HepG2 (cell line): ENCODE results near the gene LRRC45. TPM values are rescaled to one million over a fixed set of nuclear protein-coding genes. Genes with fewer than 3 reads are reported as not detected.
A peak's percentile ranks its signal among the peaks of the same experiment; 100 is the strongest.

Experiments used
- MEIS2 ChIP-seq: sonication (generic); formaldehyde crosslinking; IDR thresholded peaks from 2 replicates; pipeline ENCODE4 v1.9.0; 2021; ENCODE audit warnings: mild to moderate bottlenecking, missing genetic modification reagents
- PRDM15 ChIP-seq: sonication (generic); formaldehyde crosslinking; IDR thresholded peaks from 2 replicates; pipeline ENCODE4 v1.4.0; 2020; ENCODE audit warnings: missing genetic modification reagents
- RARG ChIP-seq: sonication (generic); formaldehyde crosslinking; IDR thresholded peaks from 2 replicates; pipeline ENCODE4 v1.4.0; 2020; ENCODE audit warnings: low read depth, mild to moderate bottlenecking, missing genetic modification reagents
- SYNCRIP ChIP-seq: fragments of 200-400 bp; formaldehyde crosslinking; IDR thresholded peaks from 2 replicates; pipeline ENCODE4 v1.6.1; 2018; ENCODE audit warnings: mild to moderate bottlenecking, low read depth, low read length; ENCODE audit not compliant: insufficient read depth
- ZBTB14 ChIP-seq: sonication (generic); formaldehyde crosslinking; IDR thresholded peaks from 2 replicates; pipeline ENCODE4 v1.4.0; 2020; ENCODE audit warnings: missing genetic modification reagents
- ZNF558 ChIP-seq: sonication (generic); formaldehyde crosslinking; IDR thresholded peaks from 2 replicates; pipeline ENCODE4 v1.9.0; 2022; ENCODE audit warnings: mild to moderate bottlenecking, missing genetic modification reagents, borderline replicate concordance
- ZNF660 ChIP-seq: sonication (generic); formaldehyde crosslinking; IDR thresholded peaks from 2 replicates; pipeline ENCODE4 v1.5.1; 2020; ENCODE audit warnings: mild to moderate bottlenecking, low read depth, missing genetic modification reagents, borderline replicate concordance
- ZNF792 ChIP-seq: IDR thresholded peaks from 2 replicates; pipeline ENCODE4 v1.6.1; 2016
- ZSCAN12 ChIP-seq: sonication (generic); formaldehyde crosslinking; IDR thresholded peaks from 2 replicates; pipeline ENCODE4 v1.9.0; 2021; ENCODE audit warnings: mild to moderate bottlenecking, missing genetic modification reagents
- ZSCAN25 ChIP-seq: sonication (generic); formaldehyde crosslinking; IDR thresholded peaks from 2 replicates; pipeline ENCODE4 v1.8.0; 2022; ENCODE audit warnings: mild to moderate bottlenecking, missing genetic modification reagents
- polyA plus RNA-seq, 8 experiments: library from polyadenylated mRNA; depleted of rRNA in 3 of 8; stranded (reverse) in 7 of 8; unstranded in 1 of 8; fragments of >200 nt; fragmentation: Illumina TruSeq in 4 of 8; extraction: Trizol in 4 of 8; gene quantifications; 2 replicates each; pipeline versions ENCODE4 v1.2.1 to v1.2.3, GENCODE V29; 2011 to 2016; ENCODE audit warnings: low read depth in 4 of 8, missing spikeins in 1 of 8, mixed read lengths in 1 of 8; ENCODE audit not compliant: insufficient read depth in 1 of 8
- total RNA-seq, 5 experiments: library from RNA; depleted of rRNA; stranded (reverse); fragments of >200 nt; fragmentation: Illumina TruSeq; extraction: Trizol; gene quantifications; 2 replicates each; pipeline ENCODE4 v1.2.3, GENCODE V29; 2016; ENCODE audit warnings: low read depth in 1 of 5
- TF ChIP-seq, protein P1 (sequence below): fragments of 450-650 bp; IDR thresholded peaks from 2 replicates; pipeline ENCODE4 v1.6.1; 2016
- TF ChIP-seq, protein P2 (sequence below): sonication (generic); formaldehyde crosslinking; IDR thresholded peaks from 2 replicates; pipeline ENCODE4 v1.4.0; 2020; ENCODE audit warnings: mild to moderate bottlenecking, missing genetic modification reagents
- TF ChIP-seq, protein P3 (sequence below): IDR thresholded peaks from 2 replicates; pipeline ENCODE4 v1.6.1; 2016; ENCODE audit warnings: low read depth, control low read depth
- TF ChIP-seq, protein P4 (sequence below): sonication (generic); formaldehyde crosslinking; IDR thresholded peaks from 2 replicates; pipeline ENCODE4 v1.4.0; 2020; ENCODE audit warnings: missing genetic modification reagents

Gene LRRC45
- total and polyA plus RNA-seq, 2 of the 13 experiments (the other 11 are each of a cell fraction or from before 2014, with no cell fraction given): 11.6 to 48.1 TPM

DNA sequence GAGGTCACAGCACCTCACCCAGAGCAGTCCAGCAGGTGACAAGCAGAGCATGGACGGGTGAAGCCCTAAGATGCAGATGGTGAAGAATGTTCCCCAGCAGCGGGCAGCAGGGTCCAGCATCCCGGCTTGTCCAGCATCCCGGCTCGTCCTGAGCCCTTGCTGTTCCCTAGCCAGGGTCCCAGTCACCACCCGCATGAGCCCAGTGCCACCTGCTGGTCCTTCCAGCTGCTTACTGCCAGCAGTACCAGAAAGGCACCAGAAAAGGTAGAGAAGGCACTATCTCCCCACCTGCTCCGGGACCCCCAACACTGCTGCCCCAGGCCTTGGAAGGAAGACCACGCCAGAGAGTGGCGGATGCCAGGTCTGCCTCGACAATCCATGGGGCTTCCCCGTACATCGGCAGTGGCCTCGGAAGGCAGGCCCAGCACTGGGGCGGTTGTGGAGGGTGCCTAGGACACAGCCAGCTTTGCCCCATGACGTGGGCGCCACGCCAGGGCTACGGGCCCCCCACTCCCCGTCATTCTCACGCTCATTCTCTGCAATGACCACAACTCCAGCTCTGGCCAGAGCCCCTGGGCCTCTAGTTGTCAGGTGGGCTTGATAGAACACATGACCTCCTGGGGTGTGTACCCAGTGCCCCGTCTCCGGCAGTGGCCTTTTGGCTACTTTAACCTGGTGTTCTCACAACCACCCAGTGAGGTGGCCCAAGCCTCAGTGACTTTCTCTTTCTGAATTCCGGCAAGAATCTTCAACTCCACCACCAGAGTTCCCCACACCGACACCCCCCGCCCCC is 1.8 kb upstream of the LRRC45 start (continued):
- peak; percentile 65; the same call in 1 of the 2 replicates for TF ChIP-seq ZBTB14 (CRISPR knock-in tag)
- peak; percentile 56; the same call in 1 of the 2 replicates for TF ChIP-seq ZSCAN25 (CRISPR knock-in tag)
- TF ChIP-seq RARG: no peak
- TF ChIP-seq, protein P1, sequence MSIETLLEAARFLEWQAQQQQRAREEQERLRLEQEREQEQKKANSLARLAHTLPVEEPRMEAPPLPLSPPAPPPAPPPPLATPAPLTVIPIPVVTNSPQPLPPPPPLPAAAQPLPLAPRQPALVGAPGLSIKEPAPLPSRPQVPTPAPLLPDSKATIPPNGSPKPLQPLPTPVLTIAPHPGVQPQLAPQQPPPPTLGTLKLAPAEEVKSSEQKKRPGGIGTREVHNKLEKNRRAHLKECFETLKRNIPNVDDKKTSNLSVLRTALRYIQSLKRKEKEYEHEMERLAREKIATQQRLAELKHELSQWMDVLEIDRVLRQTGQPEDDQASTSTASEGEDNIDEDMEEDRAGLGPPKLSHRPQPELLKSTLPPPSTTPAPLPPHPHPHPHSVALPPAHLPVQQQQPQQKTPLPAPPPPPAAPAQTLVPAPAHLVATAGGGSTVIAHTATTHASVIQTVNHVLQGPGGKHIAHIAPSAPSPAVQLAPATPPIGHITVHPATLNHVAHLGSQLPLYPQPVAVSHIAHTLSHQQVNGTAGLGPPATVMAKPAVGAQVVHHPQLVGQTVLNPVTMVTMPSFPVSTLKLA: no peak
- peak; percentile 51; the same call in 1 of the 2 replicates for TF ChIP-seq ZNF792 (CRISPR knock-in tag)
- peak; percentile 59; the same call in 1 of the 2 replicates for TF ChIP-seq PRDM15 (CRISPR knock-in tag)
- no peak for TF ChIP-seq ZNF660
- TF ChIP-seq, protein P2, sequence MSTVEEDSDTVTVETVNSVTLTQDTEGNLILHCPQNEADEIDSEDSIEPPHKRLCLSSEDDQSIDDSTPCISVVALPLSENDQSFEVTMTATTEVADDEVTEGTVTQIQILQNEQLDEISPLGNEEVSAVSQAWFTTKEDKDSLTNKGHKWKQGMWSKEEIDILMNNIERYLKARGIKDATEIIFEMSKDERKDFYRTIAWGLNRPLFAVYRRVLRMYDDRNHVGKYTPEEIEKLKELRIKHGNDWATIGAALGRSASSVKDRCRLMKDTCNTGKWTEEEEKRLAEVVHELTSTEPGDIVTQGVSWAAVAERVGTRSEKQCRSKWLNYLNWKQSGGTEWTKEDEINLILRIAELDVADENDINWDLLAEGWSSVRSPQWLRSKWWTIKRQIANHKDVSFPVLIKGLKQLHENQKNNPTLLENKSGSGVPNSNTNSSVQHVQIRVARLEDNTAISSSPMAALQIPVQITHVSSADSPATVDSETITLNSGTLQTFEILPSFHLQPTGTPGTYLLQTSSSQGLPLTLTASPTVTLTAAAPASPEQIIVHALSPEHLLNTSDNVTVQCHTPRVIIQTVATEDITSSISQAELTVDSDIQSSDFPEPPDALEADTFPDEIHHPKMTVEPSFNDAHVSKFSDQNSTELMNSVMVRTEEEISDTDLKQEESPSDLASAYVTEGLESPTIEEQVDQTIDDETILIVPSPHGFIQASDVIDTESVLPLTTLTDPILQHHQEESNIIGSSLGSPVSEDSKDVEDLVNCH: no peak
- no peak; the same call in 1 of the 2 replicates for TF ChIP-seq ZNF558
- TF ChIP-seq ZSCAN12 (CRISPR knock-in tag): no peak
- TF ChIP-seq, protein P3, sequence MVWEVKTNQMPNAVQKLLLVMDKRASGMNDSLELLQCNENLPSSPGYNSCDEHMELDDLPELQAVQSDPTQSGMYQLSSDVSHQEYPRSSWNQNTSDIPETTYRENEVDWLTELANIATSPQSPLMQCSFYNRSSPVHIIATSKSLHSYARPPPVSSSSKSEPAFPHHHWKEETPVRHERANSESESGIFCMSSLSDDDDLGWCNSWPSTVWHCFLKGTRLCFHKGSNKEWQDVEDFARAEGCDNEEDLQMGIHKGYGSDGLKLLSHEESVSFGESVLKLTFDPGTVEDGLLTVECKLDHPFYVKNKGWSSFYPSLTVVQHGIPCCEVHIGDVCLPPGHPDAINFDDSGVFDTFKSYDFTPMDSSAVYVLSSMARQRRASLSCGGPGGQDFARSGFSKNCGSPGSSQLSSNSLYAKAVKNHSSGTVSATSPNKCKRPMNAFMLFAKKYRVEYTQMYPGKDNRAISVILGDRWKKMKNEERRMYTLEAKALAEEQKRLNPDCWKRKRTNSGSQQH (CRISPR knock-in tag): no peak; the same call in 1 of the 2 replicates
- TF ChIP-seq SYNCRIP: no peak
- TF ChIP-seq, protein P4, sequence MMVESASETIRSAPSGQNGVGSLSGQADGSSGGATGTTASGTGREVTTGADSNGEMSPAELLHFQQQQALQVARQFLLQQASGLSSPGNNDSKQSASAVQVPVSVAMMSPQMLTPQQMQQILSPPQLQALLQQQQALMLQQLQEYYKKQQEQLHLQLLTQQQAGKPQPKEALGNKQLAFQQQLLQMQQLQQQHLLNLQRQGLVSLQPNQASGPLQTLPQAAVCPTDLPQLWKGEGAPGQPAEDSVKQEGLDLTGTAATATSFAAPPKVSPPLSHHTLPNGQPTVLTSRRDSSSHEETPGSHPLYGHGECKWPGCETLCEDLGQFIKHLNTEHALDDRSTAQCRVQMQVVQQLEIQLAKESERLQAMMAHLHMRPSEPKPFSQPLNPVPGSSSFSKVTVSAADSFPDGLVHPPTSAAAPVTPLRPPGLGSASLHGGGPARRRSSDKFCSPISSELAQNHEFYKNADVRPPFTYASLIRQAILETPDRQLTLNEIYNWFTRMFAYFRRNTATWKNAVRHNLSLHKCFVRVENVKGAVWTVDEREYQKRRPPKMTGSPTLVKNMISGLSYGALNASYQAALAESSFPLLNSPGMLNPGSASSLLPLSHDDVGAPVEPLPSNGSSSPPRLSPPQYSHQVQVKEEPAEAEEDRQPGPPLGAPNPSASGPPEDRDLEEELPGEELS: peak; percentile 29; the same call in 1 of the 2 replicates
- 0 out of 2 replicates have a peak, but pooled peaks have one; percentile 37 for TF ChIP-seq MEIS2 (CRISPR knock-in tag)
